CMK (cell line): Measurements from ENCODE around the gene ADCY1.

Experiments
- DNase-seq: peaks from one replicate; pipeline ENCODE4 v3.0.0-alpha.2; 2010; ENCODE audit warnings: low read depth

ADCY1 gene

DNA sequence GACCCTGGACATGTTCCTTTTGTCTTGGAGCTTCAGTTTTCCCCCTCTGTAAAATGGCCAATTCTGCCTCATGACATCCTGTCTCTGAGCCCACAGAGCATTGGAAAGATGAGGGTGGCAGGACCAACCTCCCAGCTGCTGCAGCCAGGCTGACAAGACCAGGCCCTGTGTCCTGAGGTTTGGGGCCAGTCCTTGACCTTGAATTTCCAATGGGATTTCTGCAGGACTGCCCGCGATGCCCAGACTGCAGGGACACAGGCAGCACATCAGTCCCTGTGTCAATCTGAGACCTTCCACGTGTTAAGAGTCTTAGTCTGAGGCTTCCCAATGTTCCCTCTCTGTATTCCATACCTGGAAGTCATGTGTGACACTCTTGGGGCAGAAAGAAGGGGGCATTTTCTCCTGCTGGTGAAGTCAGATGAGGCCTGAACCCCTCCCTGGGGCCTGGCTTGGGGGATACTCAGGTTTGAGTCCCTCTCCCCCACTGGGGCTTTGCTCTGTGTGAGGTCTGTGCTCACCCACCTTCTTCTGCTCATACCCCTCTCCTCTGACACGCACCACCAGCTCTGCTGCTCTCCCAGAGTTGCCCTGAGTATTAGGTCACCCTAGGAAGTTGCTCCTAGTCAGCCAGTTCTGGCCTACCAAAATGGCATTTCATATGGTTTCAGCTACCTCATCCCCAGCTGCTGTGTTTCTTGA is 79.2 kb downstream of the ADCY1 start:
- no peak for DNase-seq

DNA sequence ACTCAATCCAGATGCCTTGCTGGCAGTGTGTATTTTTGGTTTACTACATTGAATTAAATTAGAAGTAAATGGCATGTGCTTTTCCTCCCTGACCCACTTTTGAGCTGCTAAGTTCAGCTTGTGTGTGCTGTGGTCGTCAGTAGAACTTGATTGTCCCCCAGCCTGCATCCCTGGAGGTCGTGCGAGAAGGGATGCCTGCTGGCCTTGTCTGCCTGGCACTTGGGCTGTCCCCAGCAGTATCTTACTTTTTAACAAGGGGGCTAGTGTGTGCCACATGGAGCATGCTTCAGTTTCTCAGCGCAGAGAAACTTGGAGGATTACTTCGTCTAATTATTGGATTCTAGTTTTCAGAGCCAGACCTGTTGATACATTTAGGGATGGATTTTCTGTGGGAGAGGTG is 80.2 kb downstream of the ADCY1 start:
- no peak for DNase-seq

DNA sequence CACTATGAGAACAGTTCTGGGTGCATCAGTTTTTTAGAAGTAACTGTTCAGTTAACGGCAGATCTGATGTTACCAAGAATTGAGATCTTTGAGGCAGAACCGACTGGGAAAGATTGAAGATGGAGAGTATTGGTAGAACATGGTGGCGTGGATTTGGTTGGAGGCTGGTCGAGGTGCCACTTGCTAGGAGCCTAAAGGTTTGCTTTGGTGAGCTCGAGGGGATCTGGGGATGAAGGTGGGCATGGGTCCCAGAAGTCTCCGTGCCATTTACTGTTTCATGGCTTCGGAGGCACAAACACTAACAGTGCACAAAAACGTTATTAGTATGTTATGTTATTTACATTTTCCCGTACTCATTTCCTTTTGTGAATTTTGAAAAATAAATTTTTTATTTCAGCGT is 81.4 kb downstream of the ADCY1 start:
- DNase-seq: no peak

DNA sequence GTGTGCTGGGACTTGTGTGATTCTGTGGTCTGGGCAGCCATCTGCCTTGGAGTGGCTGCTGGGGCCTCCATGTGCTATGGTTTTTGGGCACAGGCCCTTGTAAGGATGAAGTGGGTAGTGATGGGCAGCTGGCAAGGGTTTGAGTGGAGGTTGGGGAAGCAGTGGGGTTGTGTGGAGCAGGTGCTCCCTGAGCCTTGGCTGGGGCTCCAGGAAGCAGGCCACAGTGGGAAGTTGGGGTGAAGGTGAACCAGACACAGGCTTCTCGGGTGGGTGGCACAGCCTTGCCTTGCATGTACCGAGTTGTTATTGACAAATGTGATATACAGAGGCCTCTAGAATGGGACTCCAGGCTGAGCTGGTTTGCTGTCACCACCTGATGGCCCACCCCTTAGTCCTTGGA is 82.3 kb downstream of the ADCY1 start:
- DNase-seq: no peak

DNA sequence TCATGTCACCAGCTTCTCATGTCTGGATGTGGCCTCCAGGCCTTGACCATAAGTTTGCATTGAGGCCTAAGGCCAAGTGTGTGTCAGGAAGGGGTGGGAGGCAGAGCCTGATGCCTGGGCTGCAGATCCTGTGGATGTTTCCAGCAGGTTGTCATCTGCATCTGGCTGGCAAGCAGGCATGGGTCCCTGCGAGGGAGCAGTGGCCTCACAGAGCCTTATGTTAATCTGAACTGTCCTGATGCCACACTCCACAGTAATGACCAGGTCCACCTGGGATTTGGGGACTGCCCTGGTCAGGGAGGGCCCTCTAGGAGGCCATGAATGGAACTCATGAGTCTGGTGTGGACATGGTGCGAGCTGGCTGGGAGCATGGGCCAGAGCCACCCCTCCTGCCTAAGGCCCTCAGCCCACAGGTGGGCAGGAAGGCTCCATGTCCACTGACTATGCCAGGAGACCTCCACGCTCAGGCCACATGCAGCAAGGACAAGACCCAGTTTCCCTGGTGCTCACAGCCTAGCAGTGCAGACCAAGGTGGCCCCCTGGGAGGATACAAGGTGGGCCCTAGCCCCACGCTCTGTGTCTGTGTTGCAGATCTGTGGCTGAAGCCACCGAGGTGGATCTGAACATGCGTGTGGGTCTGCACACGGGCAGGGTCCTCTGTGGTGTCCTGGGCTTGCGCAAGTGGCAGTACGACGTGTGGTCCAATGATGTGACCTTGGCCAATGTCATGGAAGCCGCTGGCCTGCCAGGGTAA is 83.1 kb downstream of the ADCY1 start:
- DNase-seq: no peak

DNA sequence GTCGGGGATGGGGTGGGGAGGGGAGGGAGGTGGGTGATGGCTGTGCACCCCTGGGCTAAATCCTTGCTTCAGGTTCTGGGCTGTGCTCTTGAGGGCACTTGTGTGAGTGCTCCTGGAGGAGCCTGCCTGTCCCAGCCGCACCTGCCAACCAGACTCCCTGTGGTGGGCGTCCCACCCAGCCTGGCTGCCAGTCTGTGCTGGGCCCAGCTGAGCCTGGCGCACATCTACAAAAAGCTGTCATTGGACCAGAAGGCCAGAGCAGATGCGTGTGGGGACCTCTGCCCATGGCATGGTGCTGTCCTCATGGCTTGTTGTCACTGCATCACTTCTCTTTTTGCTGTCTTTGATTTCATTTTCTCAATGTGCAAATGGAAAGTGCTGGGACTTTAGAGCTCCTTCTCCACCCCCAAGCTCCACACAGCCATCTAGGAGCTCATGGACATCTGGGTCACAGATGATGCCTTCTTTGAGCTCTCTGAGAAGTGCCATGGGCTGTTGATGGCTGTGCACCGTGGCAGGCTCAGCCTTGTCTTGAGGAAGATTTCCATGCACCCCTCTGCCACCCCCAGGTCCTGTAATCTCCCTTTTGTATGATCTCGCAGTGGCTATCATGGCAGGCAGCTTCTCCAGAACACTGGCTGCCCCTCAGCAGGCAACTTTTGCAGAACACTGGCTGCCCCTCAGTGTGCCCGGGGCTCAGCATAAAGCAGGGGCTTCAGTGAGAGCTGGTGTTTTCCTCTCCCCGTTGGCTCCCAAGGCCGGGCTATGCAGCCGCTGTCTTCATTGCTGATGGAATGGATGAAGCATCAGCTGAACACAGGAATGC is 83.9 kb downstream of the ADCY1 start:
- DNase-seq: no peak

DNA sequence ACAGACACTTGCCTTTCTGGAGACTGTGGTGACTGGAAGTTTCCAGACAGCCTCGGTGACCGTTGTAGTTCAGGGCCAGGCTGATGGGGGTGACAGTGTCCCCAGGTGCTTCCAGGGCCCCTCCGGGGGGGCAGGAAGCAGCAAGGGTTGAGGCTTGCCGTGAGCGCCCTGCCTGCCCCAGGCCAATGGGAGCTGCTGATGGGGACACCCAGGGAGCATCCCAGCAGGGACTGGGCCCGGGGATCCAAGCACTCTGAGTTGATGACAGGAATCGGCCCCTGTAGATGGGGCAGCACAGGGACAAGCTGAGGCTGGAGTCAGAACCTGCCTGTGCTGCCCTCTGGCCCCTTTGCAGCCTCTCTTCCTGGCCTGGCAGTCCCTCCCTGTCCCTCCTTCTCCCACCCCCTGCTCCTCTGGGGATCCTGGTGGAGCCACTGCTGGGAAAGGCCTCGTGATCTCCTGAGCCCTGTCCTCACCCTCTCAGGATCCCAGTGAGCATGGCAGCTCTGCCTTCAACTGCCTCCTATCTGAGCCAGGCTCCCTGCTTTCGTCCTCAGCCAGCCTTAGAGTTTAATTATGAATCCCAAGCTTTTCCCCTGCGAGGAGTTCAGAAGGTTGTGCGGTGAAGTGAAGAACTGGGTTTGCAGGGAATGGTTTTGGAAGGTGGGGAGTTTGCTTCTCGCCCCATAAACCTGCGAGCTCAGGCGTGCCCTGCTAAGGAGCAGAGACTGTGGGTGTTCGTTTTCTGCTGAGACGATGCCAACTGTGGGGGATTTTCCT is 84.7 kb downstream of the ADCY1 start:
- no peak for DNase-seq

DNA sequence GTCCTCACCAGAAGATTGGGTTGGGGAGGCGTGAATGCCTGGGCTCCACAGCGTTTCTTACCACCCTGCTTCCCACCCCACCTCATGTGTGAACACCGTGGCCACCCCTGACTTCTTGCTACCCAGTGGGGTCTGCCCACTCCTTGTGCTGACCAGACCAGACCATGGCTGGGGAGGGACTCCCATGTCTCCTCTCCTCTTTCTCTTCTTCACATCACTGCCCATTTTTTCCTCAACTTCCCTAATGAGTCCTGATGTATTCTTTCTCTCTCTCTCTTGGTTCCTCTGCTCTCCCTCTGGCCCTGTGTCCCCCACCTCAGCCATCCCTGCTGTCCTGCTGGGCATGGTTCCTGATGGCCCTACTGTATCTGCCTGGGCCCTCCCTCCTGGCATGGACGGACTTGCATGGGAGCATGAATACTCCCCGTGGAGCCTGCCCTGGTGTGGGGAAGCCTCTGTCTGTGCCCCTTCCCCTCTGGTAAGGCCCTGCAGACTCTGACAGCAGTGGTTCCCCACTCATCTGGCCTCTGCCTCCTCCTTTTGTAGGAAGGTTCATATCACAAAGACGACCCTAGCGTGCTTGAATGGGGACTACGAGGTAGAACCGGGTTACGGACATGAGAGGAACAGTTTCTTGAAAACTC is 85.5 kb downstream of the ADCY1 start:
- no peak for DNase-seq

DNA sequence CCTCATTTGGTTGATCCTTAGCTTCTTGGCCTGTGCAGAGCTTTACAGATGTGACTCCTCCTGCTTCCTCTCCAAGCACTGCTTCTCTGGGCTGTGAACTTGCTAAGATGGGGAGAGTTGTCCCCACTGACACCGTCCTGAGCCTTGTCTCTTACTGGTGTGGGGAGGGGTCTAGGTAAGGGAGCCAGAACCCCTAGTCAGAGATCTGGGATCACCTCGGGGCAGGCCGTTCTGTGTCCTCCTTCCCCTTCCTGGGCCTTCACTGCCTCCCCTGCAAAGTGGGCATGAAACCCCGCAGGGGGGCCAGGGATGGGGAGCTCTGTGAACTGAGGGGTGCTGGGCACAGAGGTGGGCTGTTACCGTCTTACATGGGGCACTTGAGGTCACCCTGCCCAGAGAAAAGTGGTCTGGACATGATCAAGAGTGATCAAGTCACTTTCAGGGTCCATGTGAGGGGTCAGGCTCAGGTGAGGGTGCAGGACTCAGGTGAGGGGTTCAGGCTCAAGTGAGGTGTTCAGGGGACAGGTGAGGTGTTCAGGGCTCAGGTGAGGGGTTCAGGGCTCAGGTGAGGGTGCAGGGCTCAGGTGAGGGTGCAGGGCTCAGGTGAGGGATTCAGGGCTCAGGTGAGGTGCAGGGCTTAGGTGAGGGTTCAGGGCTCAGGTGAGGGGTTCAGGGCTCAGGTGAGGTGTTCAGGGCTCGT is 86.2 kb downstream of the ADCY1 start:
- no peak for DNase-seq

DNA sequence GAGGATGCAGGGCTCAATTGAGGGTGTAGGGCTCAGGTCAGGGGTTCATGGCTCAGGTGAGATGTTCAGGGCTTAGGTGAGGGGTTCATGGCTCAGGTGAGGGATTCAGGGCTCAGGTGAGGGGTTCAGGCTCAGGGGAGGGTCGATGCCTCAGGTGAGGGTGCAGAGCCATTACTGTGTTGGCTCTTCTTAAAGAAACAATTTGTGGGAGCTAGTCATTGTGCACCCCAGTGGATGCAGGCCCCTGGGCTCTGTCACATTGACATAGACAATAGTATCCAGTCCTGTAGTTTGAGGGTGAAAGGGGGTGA is 86.7 kb downstream of the ADCY1 start:
- no peak for DNase-seq

DNA sequence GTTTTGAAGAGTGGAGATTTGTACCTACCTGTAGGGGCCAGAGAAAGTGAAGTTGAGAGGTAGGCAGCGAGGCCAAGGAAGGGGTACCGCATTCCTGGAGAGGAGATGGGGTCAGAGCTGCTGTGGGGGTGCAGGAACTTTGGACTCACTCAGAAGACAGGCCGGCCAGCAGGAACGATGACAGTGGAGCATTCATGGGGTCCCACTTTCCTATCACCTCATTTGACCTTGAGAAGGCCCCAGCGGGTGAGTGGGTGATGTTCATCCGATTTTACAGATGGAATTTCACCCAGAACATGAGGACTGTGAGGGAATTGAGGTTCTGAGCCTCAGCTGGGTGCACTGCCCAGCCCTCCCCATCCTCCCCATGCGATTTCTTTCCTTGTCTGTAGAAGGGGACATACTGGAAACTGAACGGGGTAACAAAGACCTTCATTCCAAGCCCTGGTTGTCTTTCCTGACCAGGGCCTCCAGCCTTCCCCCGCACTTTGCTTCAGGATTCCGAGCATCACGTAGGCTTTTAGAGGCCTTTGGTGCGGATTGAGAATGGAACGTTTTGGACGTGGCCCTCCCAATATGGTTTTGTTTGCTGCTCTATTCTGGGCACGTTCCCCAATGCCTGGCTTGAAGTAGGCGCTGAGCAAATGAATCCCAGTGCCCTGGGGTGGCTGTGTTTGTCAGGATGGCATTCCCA is 87.3 kb downstream of the ADCY1 start:
- no peak for DNase-seq

DNA sequence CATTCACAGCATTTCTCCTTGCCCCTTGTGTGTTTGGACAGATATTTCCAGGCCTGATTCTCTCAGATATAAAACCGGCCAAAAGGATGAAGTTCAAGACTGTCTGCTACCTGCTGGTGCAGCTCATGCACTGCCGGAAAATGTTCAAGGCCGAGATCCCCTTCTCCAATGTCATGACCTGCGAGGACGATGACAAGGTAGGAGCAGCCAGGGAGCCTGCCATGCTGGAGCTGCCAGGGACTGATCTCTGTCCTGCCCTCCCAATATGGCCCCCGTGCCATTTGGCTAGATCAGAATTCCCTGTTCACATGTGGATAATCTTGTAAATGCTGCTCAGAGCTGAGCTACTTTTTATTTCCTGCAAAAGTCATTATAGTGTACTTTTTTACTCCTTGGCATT is 87.8 kb downstream of the ADCY1 start:
- DNase-seq: no peak

DNA sequence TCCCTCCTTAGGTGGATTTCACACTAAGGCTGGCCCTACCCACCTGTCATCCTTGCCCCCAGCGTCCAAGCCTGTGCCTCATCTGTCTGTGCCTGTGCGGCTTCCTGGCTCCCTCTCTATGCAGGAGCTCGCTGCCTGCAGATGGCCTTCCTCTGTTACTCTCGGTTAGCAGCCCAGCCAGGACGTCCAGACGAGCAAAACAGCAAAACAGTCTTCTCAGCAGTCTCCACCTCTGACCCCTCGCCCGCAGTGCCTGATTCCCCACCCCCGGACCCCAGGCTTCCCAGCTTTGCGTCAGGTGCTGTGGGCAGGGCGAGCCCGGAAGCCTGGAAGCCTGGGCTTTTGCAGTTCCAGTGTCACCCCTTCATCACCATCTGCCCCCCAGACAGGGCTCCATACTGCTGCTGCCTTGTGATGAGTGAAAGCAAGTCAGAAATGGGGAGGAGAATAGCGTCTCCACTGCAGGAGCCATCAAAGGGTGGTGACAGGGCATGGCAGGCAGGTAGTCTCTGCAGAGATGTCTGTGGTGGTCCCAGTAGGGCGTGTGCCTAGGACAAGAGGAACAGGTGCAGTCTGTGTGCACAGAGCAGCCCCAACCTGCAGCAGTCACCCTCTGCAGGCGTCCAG is 88.5 kb downstream of the ADCY1 start:
- no peak for DNase-seq

DNA sequence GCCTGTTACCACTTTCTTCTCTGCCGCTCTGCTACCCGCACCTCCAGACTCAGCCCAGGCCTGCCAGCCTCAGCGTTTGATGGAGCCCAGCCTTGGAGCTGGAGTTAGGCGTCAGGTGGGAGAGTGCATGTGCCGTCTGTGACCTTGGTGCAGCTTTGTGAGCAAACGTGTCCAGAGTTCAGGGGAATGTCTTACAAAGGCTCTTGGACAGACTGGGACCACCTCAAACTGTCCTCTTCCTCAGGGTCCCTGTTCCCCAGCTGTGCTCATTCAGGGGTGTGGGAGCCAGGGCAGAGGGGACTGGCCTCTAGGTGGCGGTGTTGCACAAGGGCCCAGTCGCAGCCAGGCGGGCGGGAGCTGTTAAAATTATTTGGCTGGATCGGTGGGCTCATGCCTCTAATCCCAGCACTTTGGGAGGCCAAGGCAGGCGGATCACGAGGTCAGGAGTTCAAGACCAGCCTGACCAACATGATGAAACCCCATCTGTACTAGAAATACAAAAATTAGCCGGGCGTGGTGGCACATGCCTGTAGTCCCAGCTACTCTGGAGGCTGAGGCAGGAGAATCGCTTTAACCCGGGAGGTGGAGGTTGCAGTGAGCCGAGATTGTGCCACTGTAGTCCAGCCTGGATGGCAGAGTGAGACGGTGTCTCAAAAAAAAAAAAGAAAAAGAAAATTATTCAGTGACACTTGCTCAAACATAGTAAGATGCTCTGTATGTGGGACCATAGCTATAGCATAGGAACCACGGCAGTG is 89.2 kb downstream of the ADCY1 start:
- peak; percentile 21 for DNase-seq

DNA sequence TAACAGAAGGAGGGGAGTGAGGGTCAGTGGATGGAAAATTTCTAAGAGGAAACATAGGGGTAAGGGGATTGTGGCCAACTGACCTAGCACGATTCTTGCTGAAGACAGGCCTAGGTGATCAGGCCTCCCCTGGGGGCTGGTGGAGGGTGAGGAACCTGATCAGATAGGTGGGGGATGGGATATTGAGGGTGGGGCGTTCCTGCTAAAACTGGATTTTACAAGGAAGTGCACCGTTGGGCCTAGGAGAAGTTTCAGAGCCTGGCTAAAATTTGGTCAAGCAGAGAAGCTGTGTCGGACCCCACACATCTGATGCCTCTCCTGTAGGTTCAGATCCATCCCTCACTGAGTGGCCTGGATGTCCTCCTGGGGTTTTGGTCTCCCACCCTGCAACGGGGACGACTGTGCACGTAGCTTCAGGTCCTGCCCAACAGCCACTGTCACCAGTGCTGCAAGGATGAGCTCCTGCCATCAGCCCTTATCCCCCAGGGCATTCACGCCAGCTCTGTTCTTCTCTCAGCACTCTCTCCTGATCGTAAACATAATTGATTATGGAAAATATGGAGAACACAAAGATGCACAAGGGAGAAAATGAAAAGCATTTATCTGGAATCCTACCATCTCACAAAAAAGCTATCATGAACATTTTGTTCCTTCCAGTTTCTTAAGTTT is 89.9 kb downstream of the ADCY1 start:
- no peak for DNase-seq

DNA sequence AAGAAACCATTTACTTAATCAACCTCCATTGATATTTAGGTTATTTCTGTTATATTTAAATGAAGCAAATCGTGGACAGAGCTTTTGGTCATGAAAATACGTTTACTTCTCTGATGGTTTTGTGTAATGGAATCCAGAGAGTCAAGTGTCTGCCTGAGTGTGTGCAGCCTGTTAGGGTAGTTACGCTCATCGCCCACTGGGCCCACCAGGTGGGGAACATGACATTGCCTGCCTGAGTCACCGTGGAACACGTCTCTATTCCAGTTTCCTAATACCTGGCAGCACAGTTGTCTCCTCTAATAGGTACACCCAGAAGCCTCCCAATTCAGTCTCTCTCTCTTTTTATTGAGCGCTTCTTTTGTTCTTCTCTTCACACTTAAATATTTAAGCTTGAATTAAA is 91.0 kb downstream of the ADCY1 start:
- no peak for DNase-seq

DNA sequence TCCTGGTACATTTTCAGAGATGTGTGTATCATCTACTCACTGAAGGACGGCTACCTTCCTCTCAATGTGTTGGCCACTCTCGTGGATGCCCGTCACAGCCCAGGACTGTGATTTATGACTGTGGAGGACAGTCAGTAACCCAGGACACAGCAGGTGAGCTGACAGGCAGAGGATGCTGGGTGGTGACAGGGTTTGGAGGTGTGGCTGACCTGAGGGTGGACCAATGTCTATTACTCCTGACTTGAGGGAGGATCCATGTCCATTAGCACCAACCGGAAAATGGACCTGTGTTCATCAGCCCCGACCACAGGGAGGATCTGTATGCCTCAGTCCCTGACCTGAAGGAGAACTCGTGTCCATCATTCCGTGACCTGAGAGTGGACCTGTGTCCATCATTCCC is 96.1 kb downstream of the ADCY1 start:
- DNase-seq: no peak

DNA sequence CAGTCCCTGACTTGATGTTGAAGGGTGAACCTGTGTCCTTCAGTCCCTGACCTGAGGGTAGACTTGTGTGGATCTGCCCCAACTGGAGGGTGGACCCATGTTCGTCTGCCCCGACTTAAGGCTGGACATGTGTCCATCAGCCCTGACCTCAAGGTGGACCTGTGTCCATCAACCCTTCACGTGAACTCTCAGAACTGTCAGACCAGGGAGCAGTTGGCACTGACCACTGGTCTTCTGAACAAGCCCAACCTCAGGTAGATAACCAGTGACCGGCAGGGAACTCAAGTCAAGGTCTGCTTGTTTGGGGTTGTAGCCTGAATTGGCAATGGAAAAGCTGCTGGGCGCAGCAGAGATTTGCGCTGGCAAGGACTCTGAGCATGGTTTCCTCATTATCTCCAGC is 96.5 kb downstream of the ADCY1 start:
- no peak for DNase-seq
